Endothelial cell of hepatic sinusoid (primary cell): Measurements from ENCODE around the gene MMP13.
"Not testable (repeated sequence)": the region's sequence is repeated elsewhere in the genome, so short reads cannot be mapped to it uniquely, and the experiment has no call there.

ENCODE experiments used
- in situ Hi-C: cut with HindIII; loops from 2 replicates; pipeline ENCODE4 v1.10.0; 2017; ENCODE audit warnings: low sequenced_read_pairs

MMP13 gene

GRCh38 chr11:102955624-102956023 lies at the start of gene MMP13:
MMP13 (minus strand) TSS chr11:102955732; CDS start chr11:102955705, 27 bp downstream.
- in situ Hi-C loops, result no loop called here

GRCh38 chr11:103004234-103004633 lies 48.7 kb upstream of the MMP13 start:
- in situ Hi-C loops, result not testable (repeated sequence)

GRCh38 chr11:102994105-102994504 lies 38.6 kb upstream of the MMP13 start:
- in situ Hi-C loops, result no loop called here

- in situ Hi-C loops, result no loop called here
Observed at GRCh38 chr11:102991776-102992175, 36.2 kb upstream of the MMP13 start.

GRCh38 chr11:102990145-102990544 lies 34.6 kb upstream of the MMP13 start:
- in situ Hi-C loops, result no loop called here

GRCh38 chr11:102989379-102990047 lies 34.0 kb upstream of the MMP13 start:
- in situ Hi-C loops, result no loop called here

GRCh38 chr11:102986815-102987214 lies 31.3 kb upstream of the MMP13 start:
- in situ Hi-C loops, result no loop called here

- in situ Hi-C loops, result no loop called here
Observed at GRCh38 chr11:102985850-102986249, 30.3 kb upstream of the MMP13 start.

GRCh38 chr11:102983486-102983885 lies 28.0 kb upstream of the MMP13 start:
- in situ Hi-C loops, result no loop called here

GRCh38 chr11:102981324-102981910 lies 25.9 kb upstream of the MMP13 start:
- in situ Hi-C loops, result no loop called here

- in situ Hi-C loops, result no loop called here
Observed at GRCh38 chr11:102974552-102975280, 19.2 kb upstream of the MMP13 start.

- in situ Hi-C loops, result not testable (repeated sequence)
Observed at GRCh38 chr11:102973698-102974097, 18.2 kb upstream of the MMP13 start.

- in situ Hi-C loops, result no loop called here
Observed at GRCh38 chr11:102972853-102973252, 17.3 kb upstream of the MMP13 start.

GRCh38 chr11:102971766-102972165 lies 16.2 kb upstream of the MMP13 start:
- in situ Hi-C loops, result no loop called here

GRCh38 chr11:102967497-102967896 lies 12.0 kb upstream of the MMP13 start:
- in situ Hi-C loops, result no loop called here

- in situ Hi-C loops, result no loop called here
Observed at GRCh38 chr11:102966011-102966410, 10.5 kb upstream of the MMP13 start.

GRCh38 chr11:102964867-102965266 lies 9.3 kb upstream of the MMP13 start:
- in situ Hi-C loops, result no loop called here

- in situ Hi-C loops, result no loop called here
Observed at GRCh38 chr11:102957953-102958352, 2.4 kb upstream of the MMP13 start.

GRCh38 chr11:102950622-102951081 lies 4.9 kb downstream of the MMP13 start:
- in situ Hi-C loops, result no loop called here

- in situ Hi-C loops, result no loop called here
Observed at GRCh38 chr11:102946237-102946636, 9.3 kb downstream of the MMP13 start.

- in situ Hi-C loops, result no loop called here
Observed at GRCh38 chr11:102940714-102941588, 14.6 kb downstream of the MMP13 start.
